ENCODE data around the gene XRCC2.

The XRCC2 gene

DNA sequence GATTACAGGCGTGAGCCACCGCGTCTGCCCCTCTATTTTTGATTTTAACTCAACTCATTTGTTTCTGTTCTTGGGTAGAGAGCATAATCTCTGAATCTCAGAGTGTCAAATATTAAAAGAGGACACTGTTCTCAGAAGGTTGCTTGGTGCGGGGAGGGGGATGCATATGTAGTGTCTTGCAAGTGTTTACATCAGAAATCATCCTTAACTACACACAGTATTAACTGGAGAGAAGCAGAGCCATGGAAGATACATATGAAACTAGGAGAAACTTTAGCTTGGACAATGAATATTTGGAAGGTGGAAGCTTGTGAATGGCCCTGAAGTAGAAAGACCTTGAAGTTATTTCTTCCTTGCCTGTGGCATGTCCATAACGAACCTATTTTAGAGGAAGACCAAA lies 57.5 kb downstream of the XRCC2 start:
- in situ Hi-C loops (cut with HindIII; ENCODE audit: low pct_ligation_motif_present, low sequenced_read_pairs): no loop called here
- Histone ChIP-seq H3K27ac (no peak overlapping the region), H3K27me3 (replicated peaks) (no peaks in the 10 kb centered on the region), H3K36me3 (replicated peaks) (no peaks in the 10 kb centered on the region), H3K4me3 (ENCODE audit: low read depth, low read length) (no peak overlapping the region)
- DNase-seq: no peak
- TF ChIP-seq, protein P1, sequence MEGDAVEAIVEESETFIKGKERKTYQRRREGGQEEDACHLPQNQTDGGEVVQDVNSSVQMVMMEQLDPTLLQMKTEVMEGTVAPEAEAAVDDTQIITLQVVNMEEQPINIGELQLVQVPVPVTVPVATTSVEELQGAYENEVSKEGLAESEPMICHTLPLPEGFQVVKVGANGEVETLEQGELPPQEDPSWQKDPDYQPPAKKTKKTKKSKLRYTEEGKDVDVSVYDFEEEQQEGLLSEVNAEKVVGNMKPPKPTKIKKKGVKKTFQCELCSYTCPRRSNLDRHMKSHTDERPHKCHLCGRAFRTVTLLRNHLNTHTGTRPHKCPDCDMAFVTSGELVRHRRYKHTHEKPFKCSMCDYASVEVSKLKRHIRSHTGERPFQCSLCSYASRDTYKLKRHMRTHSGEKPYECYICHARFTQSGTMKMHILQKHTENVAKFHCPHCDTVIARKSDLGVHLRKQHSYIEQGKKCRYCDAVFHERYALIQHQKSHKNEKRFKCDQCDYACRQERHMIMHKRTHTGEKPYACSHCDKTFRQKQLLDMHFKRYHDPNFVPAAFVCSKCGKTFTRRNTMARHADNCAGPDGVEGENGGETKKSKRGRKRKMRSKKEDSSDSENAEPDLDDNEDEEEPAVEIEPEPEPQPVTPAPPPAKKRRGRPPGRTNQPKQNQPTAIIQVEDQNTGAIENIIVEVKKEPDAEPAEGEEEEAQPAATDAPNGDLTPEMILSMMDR (IDR thresholded peaks at IDR 0.05; ENCODE audit: low read depth, low read length, missing control alignments): no peak

DNA sequence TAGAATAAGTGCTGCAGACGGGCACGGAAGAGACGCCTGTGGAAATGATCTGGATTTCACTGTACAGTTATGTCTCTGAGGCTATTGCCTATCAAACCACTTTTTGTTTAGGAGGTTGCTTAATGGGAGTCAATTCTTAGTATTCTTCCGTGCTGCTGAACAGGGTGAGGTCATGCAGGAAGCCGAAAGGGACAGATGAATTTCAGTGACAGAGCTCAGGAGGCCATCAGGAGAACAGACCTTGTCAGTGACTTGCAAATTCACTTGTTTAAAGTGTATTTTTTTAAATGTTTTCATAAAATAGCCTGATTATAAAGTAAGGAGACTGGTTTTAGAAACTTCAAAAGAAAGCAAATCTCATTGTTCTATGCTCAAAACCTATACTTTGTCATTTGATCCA lies 58.9 kb downstream of the XRCC2 start:
- no peaks in the 10 kb centered on the region for H3K36me3 ChIP-seq (replicated peaks)
- no peak overlapping the region for H3K27ac ChIP-seq
- TF ChIP-seq, protein P1 (IDR thresholded peaks at IDR 0.05; ENCODE audit: low read depth, low read length, missing control alignments): no peak
- DNase-seq: no peak
- H3K27me3 ChIP-seq (replicated peaks): no peaks in the 10 kb centered on the region
- in situ Hi-C loops (cut with HindIII; ENCODE audit: low pct_ligation_motif_present, low sequenced_read_pairs): no loop called here
- H3K4me3 ChIP-seq (ENCODE audit: low read depth, low read length): no peak overlapping the region

DNA sequence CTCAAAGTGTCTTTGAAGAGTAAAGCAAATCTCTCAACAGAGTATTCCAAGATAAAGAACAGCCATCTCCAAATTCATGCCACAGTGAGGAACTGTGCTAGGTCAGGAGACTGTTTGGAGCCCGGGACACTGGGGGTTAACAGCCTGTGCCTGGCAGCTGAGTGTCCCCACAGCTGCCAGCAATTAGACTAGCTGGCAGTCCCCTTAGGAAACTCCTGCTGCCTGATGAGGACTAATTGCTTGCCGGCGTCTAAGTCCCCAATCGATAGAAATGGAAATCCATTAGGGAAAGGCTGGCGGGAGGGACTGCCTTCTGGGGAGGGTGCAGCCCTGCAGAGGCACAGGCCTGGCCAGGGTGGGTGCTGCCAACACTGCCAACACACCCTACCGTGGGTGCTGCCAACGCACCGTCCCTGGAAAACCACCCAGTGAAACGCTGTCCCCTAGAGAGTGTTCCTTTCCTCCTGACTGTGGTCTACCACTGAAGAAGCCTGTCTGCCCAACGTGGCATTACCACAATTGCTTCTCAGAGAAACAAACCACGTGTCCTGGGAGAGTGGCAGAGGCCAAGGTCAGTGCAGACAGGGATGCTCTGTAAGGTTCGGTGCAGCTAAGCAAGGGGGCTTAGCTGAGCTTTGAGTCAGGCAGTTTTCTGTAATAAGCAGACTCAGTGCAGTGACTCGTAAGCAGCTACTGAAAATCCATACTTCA lies 60.8 kb downstream of the XRCC2 start:
- no peak overlapping the region for H3K27ac ChIP-seq
- H3K36me3 ChIP-seq (replicated peaks): no peaks in the 10 kb centered on the region
- no peak for DNase-seq
- TF ChIP-seq, protein P1 (IDR thresholded peaks at IDR 0.05; ENCODE audit: low read depth, low read length, missing control alignments): no peak
- in situ Hi-C loops (cut with HindIII; ENCODE audit: low pct_ligation_motif_present, low sequenced_read_pairs): no loop called here
- H3K27me3 ChIP-seq (replicated peaks): no peaks in the 10 kb centered on the region
- H3K4me3 ChIP-seq (ENCODE audit: low read depth, low read length): no peak overlapping the region

DNA sequence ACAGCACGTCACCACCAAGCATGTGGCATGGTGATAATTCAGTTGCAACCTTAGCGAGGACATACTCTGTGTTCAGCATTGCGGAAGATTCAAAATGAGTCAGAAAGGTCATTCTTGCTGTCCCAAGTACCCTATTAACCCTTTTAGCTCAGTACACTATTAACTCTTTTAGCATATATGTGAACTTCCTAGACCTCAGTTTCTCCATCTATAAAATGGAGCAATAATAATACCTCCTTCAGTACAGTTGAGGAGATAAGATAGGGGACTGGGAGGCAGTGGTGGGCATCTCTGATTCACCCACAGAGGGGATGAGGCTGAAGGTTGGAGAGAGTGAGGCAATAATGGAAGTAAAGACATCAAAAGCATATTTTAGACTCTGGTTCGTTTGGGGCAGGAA lies 67.3 kb downstream of the XRCC2 start:
- Histone ChIP-seq H3K27ac (no peak overlapping the region), H3K27me3 (replicated peaks) (no peaks in the 10 kb centered on the region), H3K4me3 (ENCODE audit: low read depth, low read length) (no peak overlapping the region), H3K36me3 (replicated peaks) (no peaks in the 10 kb centered on the region)
- in situ Hi-C loops (cut with HindIII; ENCODE audit: low pct_ligation_motif_present, low sequenced_read_pairs): no loop called here
- TF ChIP-seq, protein P1 (IDR thresholded peaks at IDR 0.05; ENCODE audit: low read depth, low read length, missing control alignments): no peak
- DNase-seq: no peak

DNA sequence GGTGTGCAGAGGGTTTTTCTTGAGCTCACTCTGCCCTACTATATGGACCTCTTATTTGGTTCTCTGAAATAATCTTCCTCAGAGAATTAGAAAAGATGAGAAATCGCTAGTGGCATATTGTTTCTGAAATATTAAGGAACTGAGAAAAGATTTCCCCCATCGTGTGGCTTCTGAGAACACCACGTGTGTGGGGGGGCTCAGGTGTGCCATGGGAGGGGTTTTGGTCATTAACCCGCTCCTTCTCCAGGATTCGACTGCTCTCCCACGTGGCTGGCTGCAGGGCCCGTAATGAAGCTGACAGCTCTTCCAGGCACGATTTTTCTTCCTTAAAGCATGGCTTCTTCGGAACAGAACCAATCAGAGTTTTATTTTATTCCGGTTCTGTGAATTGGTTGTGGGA lies 67.7 kb downstream of the XRCC2 start:
- TF ChIP-seq, protein P1 (IDR thresholded peaks at IDR 0.05; ENCODE audit: low read depth, low read length, missing control alignments): no peak

DNA sequence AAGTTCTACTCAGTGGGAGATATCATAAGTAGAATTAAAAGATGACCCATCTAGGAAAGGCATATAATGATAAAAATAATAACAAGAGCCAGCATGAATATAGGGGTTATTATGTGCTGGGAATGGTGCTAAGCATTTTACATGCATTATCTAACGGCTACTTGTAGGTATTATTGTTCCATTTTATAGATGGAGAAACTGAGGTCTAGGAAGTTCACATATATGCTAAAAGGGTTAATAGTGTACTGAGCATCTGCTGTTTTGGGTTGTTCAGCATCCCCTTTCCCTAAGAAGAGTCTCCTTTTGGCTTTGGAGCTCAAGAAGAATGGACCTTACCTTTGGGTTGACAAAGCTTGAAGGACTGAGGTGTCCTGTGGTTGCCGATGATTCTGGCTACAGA lies 68.9 kb downstream of the XRCC2 start:
- Histone ChIP-seq H3K36me3 (replicated peaks) (no peaks in the 10 kb centered on the region), H3K27ac (no peak overlapping the region), H3K27me3 (replicated peaks) (no peaks in the 10 kb centered on the region), H3K4me3 (ENCODE audit: low read depth, low read length) (no peak overlapping the region)
- in situ Hi-C loops (cut with HindIII; ENCODE audit: low pct_ligation_motif_present, low sequenced_read_pairs): no loop called here
- TF ChIP-seq, protein P1 (IDR thresholded peaks at IDR 0.05; ENCODE audit: low read depth, low read length, missing control alignments): no peak
- no peak for DNase-seq

More for the DNA sequence above, 67.7 kb downstream of the XRCC2 start:
- Histone ChIP-seq H3K36me3 (replicated peaks) (no peaks in the 10 kb centered on the region), H3K27me3 (replicated peaks) (no peaks in the 10 kb centered on the region), H3K4me3 (ENCODE audit: low read depth, low read length) (no peak overlapping the region), H3K27ac (no peak overlapping the region)
- in situ Hi-C loops (cut with HindIII; ENCODE audit: low pct_ligation_motif_present, low sequenced_read_pairs): no loop called here
- DNase-seq: no peak

All from brain microvascular endothelial cell (primary cell).